Measurements from ENCODE around the gene SCD5. TPM values are rescaled to one million over a fixed set of nuclear protein-coding genes. Genes with fewer than 3 reads are reported as not detected.
A peak's percentile ranks its signal among the peaks of the same experiment; 100 is the strongest.

SCD5 gene
- total RNA-seq, 2 experiments from 2014 or later = 0.12 to 0.35 TPM

DNA sequence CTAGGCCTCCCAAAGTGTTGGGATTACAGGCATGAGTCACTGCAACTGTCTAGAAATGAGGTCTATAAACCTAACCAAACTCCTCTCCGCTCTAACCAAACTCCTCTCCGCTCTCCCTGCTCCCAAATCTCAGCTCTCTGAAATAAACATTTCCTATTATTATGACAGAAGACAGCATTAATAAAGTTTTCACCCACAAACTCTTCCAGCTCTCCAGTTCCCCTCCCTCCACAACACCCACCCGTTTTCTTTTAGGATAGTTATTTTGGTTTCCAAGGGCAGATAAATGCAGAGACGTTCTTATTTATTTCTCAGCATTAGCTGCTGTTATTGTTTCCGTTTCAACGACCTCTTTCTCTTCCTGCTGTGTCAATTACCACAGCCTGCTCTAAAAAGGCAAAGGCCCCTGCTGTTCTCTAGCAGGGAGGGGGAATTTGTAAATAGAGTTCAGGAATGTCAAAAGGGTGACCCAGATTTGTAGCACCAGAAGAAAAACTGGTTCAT is 13.3 kb upstream of the SCD5 start:
- CTCF ChIA-PET = no interaction called here
- Mint-ChIP-seq H3K4me3 (no peak overlapping the region), H3K36me3 (ENCODE audit: low read depth) (peaks cover 4% of the 10 kb centered on the region), H3K27me3 (ENCODE audit: low read depth) (no peaks in the 10 kb centered on the region), H3K9me3 (no peaks in the 10 kb centered on the region), H3K27ac (no peak overlapping the region), H3K4me1 (ENCODE audit: low read depth) (no peaks in the 10 kb centered on the region)
- intact Hi-C loops (cut with micrococcal nuclease) = no loop called here
- no peak for DNase-seq

DNA sequence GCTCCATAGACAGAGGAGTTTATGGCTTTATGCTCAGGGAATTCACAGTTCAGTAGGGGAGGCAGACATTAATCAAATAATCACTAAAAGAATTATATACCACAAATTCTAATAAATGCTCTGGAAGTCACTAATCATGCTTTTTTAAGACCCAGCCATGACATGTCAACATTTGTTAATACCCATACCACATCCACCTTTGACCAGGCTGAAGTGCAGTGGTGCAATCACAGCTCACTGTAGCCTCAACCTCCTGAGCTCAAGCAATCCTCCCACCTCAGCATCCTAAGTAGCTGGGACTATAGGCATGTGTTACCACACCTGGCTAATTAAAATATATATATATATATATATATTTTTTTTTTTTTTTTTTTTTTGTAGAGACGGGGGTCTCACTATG is 12.8 kb upstream of the SCD5 start:
- Mint-ChIP-seq H3K27me3 (ENCODE audit: low read depth) (no peaks in the 10 kb centered on the region), H3K27ac (no peak overlapping the region), H3K9me3 (no peaks in the 10 kb centered on the region), H3K4me3 (no peak overlapping the region), H3K4me1 (ENCODE audit: low read depth) (no peaks in the 10 kb centered on the region), H3K36me3 (ENCODE audit: low read depth) (peaks cover 3% of the 10 kb centered on the region)
- no peak for DNase-seq
- intact Hi-C loops (cut with micrococcal nuclease) = no loop called here
- CTCF ChIA-PET = interaction anchor here (0.7 kb wide), 1 partner anchor 115 kb away, joined by 3 read pairs; no protein-coding TSS in a partner anchor

DNA sequence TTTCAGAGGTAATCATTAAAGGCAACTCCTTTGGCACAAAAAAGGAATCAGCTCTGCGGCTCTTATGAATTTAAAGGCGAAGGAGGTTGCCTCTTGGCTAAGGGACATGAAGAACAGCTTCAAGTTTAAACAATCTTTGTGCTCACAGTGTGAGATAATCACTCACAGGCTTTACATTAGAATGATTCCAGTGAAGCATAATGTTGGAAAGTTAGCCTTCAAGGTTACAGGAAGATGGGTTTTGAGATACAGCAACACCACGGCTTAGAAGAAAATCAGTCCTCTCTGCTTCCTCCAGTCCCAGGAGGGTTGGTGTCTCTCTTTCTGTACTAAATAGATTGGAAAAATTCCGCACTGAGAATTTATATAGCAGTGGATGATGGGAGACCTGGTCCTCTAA is 11.6 kb upstream of the SCD5 start:
- Mint-ChIP-seq H3K27me3 (ENCODE audit: low read depth) (no peaks in the 10 kb centered on the region), H3K27ac (no peak overlapping the region), H3K4me1 (ENCODE audit: low read depth) (no peaks in the 10 kb centered on the region), H3K9me3 (no peaks in the 10 kb centered on the region), H3K36me3 (ENCODE audit: low read depth) (peaks cover 1% of the 10 kb centered on the region), H3K4me3 (no peak overlapping the region)
- CTCF ChIA-PET = no interaction called here
- intact Hi-C loops (cut with micrococcal nuclease) = no loop called here
- DNase-seq = no peak

DNA sequence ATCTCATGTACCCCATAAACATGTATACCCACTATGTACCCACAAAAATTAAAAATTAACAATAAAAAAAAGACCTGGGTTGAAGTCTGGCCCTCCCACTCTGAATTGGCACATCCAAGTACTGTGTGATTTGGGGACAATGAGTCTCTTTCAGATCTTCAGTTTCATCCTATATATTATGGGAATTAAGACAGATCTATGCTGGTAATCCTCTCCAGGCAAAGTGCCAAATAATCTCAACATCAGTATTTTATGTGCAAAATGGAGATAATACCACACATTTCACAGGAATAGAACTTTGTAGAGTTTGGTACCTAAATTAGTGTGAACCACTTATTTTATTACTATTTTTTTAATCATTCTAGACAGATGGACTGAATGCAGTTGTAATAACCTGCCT is 11.0 kb upstream of the SCD5 start:
- Mint-ChIP-seq H3K4me3 (no peak overlapping the region), H3K27ac (no peak overlapping the region), H3K36me3 (ENCODE audit: low read depth) (no peaks in the 10 kb centered on the region), H3K27me3 (ENCODE audit: low read depth) (no peaks in the 10 kb centered on the region), H3K9me3 (no peaks in the 10 kb centered on the region), H3K4me1 (ENCODE audit: low read depth) (no peaks in the 10 kb centered on the region)
- CTCF ChIA-PET = no interaction called here
- DNase-seq = no peak
- intact Hi-C loops (cut with micrococcal nuclease) = no loop called here

DNA sequence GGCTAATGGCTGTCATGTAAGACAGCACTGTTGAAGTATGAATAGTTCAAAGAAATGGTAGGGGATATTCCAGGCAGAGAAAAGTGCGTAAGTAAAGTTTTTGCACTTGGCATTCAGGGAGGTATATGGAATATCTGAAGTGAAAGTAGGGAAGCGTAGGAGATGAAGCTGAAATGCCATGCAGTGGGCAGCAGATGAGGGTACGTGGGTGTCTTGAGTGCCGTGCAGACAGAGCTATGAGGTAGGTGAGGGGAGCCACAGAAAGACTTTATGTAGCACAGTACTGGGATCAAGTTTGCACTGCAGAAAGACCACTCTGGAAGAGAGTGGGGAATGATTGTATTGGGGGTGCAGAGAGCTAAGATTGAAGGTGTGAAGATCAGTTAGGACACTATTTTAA is 5.2 kb upstream of the SCD5 start:
- no peak overlapping the region for H3K27ac Mint-ChIP-seq
- H3K4me3 Mint-ChIP-seq = no peak overlapping the region
- no peak for DNase-seq
- H3K9me3 Mint-ChIP-seq = no peaks in the 10 kb centered on the region
- H3K36me3 Mint-ChIP-seq (ENCODE audit: low read depth) = no peaks in the 10 kb centered on the region
- peaks cover 9% of the 10 kb centered on the region for H3K4me1 Mint-ChIP-seq (ENCODE audit: low read depth)
- peaks cover 18% of the 10 kb centered on the region for H3K27me3 Mint-ChIP-seq (ENCODE audit: low read depth)
- intact Hi-C loops (cut with micrococcal nuclease) = no loop called here
- CTCF ChIA-PET = no interaction called here

DNA sequence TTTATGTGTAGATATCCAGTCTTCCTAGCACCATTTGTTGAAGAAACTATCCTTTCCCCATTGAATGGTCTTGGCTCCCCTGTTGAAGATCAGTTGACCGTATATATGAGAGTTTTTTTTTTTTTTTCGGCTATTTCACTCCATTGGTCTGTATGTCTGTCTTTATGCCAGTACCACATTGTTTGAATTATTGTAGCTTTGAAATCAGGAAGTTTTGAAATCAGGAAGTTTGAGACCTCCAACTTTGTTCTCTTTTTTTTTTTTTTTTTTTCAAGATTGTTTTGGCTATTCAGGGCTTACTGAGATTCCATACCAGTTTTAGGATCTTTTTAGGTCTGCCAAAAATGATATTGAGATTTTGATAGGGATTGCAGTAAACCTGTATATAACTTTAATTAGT is 4.3 kb upstream of the SCD5 start:
- intact Hi-C loops (cut with micrococcal nuclease) = no loop called here
- CTCF ChIA-PET = interaction anchor here (0.6 kb wide), 1 partner anchor 366 kb away, joined by 4 read pairs; no protein-coding TSS in a partner anchor
- Mint-ChIP-seq H3K27me3 (ENCODE audit: low read depth) (peaks cover 18% of the 10 kb centered on the region), H3K9me3 (no peaks in the 10 kb centered on the region), H3K27ac (no peak overlapping the region), H3K36me3 (ENCODE audit: low read depth) (no peaks in the 10 kb centered on the region), H3K4me1 (ENCODE audit: low read depth) (peaks cover 9% of the 10 kb centered on the region), H3K4me3 (no peak overlapping the region)
- no peak for DNase-seq

DNA sequence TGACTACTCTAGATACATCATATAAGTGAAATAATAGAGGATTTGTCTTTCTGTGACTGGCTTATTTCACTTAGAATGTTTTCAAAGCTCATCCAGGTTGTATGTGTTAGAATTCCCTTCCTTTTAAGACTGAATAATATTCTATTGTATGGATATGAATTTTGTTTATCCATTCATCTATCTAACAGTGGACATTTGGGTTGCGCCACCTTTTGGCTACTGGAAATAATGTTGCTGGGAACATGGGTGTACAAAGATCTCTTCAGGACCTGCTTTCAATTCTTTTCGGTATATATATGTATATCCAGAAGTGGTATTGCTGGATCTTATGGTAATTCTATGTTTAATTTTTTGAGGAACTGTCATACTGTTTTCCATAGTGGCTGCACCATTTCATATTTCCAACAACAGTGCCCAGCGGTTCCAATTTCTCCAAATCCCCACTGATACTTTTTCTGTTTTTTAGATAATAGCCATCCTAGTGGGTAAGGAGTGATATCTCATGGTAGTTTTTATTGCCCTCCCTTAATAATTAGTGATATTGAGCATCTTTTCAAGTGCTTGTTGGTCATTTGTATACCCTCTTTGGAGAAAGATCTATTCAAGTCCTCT is 3.4 kb upstream of the SCD5 start:
- no peaks in the 10 kb centered on the region for H3K36me3 Mint-ChIP-seq (ENCODE audit: low read depth)
- H3K27me3 Mint-ChIP-seq (ENCODE audit: low read depth) = peaks cover 26% of the 10 kb centered on the region
- no peak overlapping the region for H3K4me3 Mint-ChIP-seq
- intact Hi-C loops (cut with micrococcal nuclease) = no loop called here
- no peak for DNase-seq
- H3K9me3 Mint-ChIP-seq = no peaks in the 10 kb centered on the region
- H3K4me1 Mint-ChIP-seq (ENCODE audit: low read depth) = peaks cover 15% of the 10 kb centered on the region
- CTCF ChIA-PET = interaction anchor here (0.6 kb wide), 1 partner anchor 366 kb away, joined by 4 read pairs; no protein-coding TSS in a partner anchor
- H3K27ac Mint-ChIP-seq = no peak overlapping the region

DNA sequence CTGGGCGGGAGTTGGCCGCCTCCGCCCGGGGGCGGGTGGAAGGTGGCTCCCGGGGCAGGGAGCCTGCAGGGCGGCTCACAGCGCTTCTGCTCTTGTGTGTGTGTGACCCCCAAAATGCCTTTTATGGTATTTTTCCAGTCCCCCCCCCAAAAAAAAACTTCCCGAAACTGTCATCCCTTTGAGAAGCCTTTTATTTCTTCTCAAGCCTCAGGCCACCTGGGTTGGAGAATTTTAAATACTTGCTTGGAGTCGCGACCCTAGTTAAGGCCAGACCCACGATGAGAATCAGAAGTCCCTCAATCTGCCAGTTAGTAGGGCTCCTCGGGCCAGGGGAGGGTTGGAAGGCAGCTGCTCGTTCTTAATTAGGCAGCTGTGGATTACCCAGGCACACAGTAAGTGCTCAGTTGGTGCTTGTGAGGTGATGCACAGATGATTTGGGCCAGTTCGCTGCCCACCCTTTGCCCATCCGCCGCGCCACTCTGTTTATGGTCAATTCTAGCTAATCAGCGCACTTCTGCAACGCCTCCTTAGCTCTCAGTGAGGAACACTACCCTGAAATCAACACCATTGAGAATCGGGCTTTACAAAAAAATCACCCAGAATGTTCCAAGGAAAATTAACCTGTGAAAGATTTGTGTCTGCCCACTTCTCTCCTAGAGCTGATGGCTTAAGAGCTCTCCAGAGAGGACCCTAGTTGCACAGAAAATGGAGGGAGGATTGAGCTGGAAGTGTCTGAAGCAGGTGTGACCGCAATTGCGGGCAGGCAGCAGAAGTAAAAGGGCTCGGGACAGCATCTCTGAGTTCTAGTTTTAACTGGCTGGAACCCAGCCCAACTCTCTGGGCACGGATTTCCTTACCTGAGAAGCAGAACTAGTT is 648 bp upstream of the SCD5 start:
- Mint-ChIP-seq H3K27me3 (ENCODE audit: low read depth) (peaks cover 40% of the 10 kb centered on the region), H3K9me3 (no peaks in the 10 kb centered on the region)
- intact Hi-C loops (cut with micrococcal nuclease) = loop anchor here (5.0 kb wide), 1 partner anchor 337 kb away; no protein-coding TSS in a partner anchor

DNA sequence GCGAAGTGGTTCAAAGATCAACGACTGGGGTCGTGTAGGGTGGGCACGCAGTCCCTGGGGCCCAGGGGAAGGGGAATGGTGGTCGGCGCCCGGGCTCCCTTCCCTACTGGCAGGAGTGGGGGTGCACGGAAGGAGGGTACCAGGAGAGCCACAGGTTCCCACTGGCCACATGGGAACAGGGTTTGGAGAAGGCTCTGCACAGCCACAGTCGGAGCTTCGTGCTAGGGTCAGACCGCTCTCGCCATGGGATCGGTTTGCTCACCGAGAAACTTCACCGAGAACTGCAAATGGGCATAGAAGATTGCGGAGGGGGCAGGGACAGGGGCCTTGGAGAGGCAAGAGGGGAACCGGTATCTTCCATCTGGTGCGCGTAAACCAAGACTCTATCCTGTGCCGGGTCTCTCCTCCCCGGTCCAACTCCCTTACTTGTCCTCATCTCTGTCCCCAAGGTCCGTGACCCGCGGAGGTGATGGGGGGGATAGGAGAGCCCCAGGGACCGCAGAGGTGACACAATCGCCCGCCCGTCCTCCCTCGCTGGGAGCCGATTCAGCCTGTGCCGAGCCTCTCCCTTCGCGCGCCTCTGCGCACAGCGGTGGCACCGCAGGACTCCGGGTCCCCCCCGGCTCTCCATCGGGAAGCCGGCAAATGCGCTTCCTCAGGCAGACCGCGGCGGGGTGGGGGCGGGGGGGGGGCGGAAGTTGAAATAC is 1.0 kb downstream of the SCD5 start:
- H3K27me3 Mint-ChIP-seq (ENCODE audit: low read depth) = peaks cover 42% of the 10 kb centered on the region
- peaks cover 15% of the 10 kb centered on the region for H3K4me1 Mint-ChIP-seq (ENCODE audit: low read depth)
- no peaks in the 10 kb centered on the region for H3K36me3 Mint-ChIP-seq (ENCODE audit: low read depth)
- no peak overlapping the region for H3K27ac Mint-ChIP-seq
- CTCF ChIA-PET = no interaction called here
- H3K4me3 Mint-ChIP-seq = peak overlapping the region; percentile 60
- H3K9me3 Mint-ChIP-seq = no peaks in the 10 kb centered on the region
- DNase-seq = peak; percentile 11
- intact Hi-C loops (cut with micrococcal nuclease) = loop anchor here (5.0 kb wide), 1 partner anchor 335 kb away; no protein-coding TSS in a partner anchor

More for the DNA sequence above, 648 bp upstream of the SCD5 start:
- no peak for DNase-seq
- H3K4me3 Mint-ChIP-seq = peak overlapping the region; percentile 61
- CTCF ChIA-PET = interaction anchor here (0.5 to 1.2 kb wide), 3 partner anchors 24 to 230 kb away, joined by 3 read pairs; no protein-coding TSS in a partner anchor
- H3K36me3 Mint-ChIP-seq (ENCODE audit: low read depth) = no peaks in the 10 kb centered on the region
- no peak overlapping the region for H3K27ac Mint-ChIP-seq
- peaks cover 15% of the 10 kb centered on the region for H3K4me1 Mint-ChIP-seq (ENCODE audit: low read depth)

DNA sequence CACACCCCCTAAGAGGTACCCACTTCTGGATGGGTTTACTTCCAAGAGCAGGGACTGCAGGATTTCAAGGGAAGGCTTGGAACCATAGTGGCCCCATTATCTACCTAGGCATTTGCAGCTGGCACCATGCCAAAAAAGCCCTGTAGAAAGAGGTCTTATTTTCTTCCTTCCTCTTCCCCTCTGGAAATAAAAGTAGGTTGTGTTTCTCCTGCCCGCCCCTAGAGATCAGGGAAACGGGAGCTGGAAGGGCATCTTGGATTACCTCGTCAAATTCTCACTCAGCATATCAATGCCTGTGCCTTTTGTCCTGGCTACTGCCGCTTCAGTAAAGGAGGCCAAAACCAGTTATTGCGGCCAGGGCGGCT is 1.6 kb downstream of the SCD5 start:
- Mint-ChIP-seq H3K9me3 (no peaks in the 10 kb centered on the region), H3K4me3 (peak overlapping the region; percentile 60), H3K4me1 (ENCODE audit: low read depth) (peaks cover 15% of the 10 kb centered on the region), H3K36me3 (ENCODE audit: low read depth) (no peaks in the 10 kb centered on the region), H3K27me3 (ENCODE audit: low read depth) (peaks cover 41% of the 10 kb centered on the region), H3K27ac (no peak overlapping the region)
- DNase-seq = no peak
- CTCF ChIA-PET = no interaction called here
- intact Hi-C loops (cut with micrococcal nuclease) = loop anchor here (5.0 kb wide), 1 partner anchor 335 kb away; no protein-coding TSS in a partner anchor

DNA sequence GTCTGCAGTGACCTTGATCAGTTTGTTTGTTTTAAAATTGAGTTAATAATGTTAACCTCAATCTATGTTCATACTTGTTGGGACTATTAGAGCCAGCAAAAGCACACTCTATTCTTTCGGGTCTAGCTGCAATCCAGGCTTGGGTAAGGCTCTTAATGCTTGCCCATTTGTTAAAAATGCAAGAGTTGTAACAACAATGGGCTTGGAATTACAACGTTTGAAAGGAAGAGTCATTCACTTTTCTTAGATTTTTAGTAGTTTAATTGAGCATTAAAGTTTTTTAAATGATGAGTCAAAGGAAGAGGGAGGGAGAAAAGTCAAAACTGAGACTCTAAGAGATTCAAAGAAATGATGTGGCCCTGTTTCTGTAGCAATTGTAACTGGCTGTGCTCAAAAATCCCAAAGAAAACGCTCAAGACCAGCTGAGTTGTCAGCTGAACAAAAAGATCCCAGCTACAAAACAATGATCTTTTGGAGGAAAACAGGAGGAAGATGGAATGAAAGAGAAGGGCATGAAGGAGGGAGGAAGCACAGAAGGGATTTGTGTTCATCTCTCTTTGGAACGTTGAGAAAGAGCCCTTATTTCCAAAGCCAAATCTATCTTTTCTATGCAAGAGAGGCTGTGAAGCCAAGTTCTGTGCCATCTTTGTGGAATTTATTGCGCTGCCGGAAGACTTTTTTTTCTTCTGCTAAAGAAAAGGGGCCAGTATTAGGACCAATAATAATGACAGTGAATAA is 5.5 kb downstream of the SCD5 start:
- CTCF ChIA-PET = interaction anchor here (0.5 to 0.6 kb wide), 2 partner anchors 486 to 1701 kb away, joined by 3 to 6 read pairs; no protein-coding TSS in a partner anchor
- no peak overlapping the region for H3K4me3 Mint-ChIP-seq
- peaks cover 6% of the 10 kb centered on the region for H3K4me1 Mint-ChIP-seq (ENCODE audit: low read depth)
- H3K27ac Mint-ChIP-seq = no peak overlapping the region
- H3K9me3 Mint-ChIP-seq = no peaks in the 10 kb centered on the region
- intact Hi-C loops (cut with micrococcal nuclease) = no loop called here
- DNase-seq = no peak
- peaks cover 28% of the 10 kb centered on the region for H3K27me3 Mint-ChIP-seq (ENCODE audit: low read depth)
- no peaks in the 10 kb centered on the region for H3K36me3 Mint-ChIP-seq (ENCODE audit: low read depth)

DNA sequence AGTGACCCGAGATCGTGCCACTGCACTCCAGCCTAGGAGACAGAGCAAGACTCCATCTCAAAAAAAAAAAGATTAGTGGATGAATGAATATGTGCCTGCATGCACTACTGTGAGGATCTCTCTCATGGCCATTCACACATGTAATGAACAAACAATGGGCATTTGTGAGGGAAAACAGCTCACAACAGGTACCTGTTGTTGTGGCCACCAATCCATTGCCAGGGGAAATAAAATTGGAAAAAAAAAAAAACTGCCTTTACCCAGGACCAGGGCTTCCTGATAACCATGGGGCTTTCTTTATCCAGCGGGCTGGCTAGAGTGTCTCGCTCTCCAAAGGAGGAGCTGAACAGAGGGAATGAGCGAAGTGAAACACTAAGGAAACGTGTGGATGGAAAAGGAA is 7.4 kb downstream of the SCD5 start:
- DNase-seq = no peak
- intact Hi-C loops (cut with micrococcal nuclease) = no loop called here
- CTCF ChIA-PET = no interaction called here
- Mint-ChIP-seq H3K27me3 (ENCODE audit: low read depth) (peaks cover 12% of the 10 kb centered on the region), H3K4me1 (ENCODE audit: low read depth) (no peaks in the 10 kb centered on the region), H3K36me3 (ENCODE audit: low read depth) (no peaks in the 10 kb centered on the region), H3K27ac (no peak overlapping the region), H3K4me3 (no peak overlapping the region), H3K9me3 (no peaks in the 10 kb centered on the region)

Measured in activated naive CD4-positive, alpha-beta T cell treated with anti-CD3 and anti-CD28 coated beads for 36 hours (primary cell).